Osteocyte (in vitro differentiated cells): ENCODE data around the gene GABRA6. TPM values are rescaled to one million over a fixed set of nuclear protein-coding genes. Genes with fewer than 3 reads are reported as not detected.

Experiments used
- DNase-seq: peaks from one replicate; pipeline ENCODE4 v3.0.0; 2021; ENCODE audit warnings: mixed read lengths; ENCODE audit not compliant: unreplicated experiment; ENCODE audit errors: extremely low spot score
- H3K27ac Mint-ChIP-seq: one replicate; pipeline ENCODE4 v1.8.0; 2021; ENCODE audit warnings: mild to moderate bottlenecking, mixed read lengths; ENCODE audit not compliant: unreplicated experiment
- H3K27me3 Mint-ChIP-seq: one replicate; pipeline ENCODE4 v1.8.0; 2021; ENCODE audit warnings: mixed read lengths; ENCODE audit not compliant: unreplicated experiment
- H3K36me3 Mint-ChIP-seq: one replicate; pipeline ENCODE4 v1.8.0; 2021; ENCODE audit warnings: mixed read lengths; ENCODE audit not compliant: unreplicated experiment
- H3K4me1 Mint-ChIP-seq: one replicate; pipeline ENCODE4 v1.8.0; 2021; ENCODE audit warnings: mixed read lengths; ENCODE audit not compliant: unreplicated experiment
- H3K4me3 Mint-ChIP-seq: one replicate; pipeline ENCODE4 v1.8.0; 2021; ENCODE audit warnings: mild to moderate bottlenecking, moderate library complexity, mixed read lengths; ENCODE audit not compliant: unreplicated experiment
- H3K9me3 Mint-ChIP-seq: one replicate; pipeline ENCODE4 v1.8.0; 2021; ENCODE audit warnings: mixed read lengths; ENCODE audit not compliant: unreplicated experiment
- CTCF ChIP-seq: fragments of 200-600 bp; sonication (generic); IDR thresholded peaks from 2 replicates; pipeline ENCODE4 v1.5.0; 2021; ENCODE audit warnings: antibody characterized with exemption, mild to moderate bottlenecking, moderate library complexity
- total RNA-seq: library from RNA; stranded (reverse); gene quantifications from 2 replicates; pipeline ENCODE4 v1.2.1, GENCODE V29; 2021

The GABRA6 gene
- total RNA-seq, 1 donor from 2014 or later, result not detected

- no peak overlapping the region for H3K27ac Mint-ChIP-seq
- no peak overlapping the region for H3K4me3 Mint-ChIP-seq
- no peaks in the 10 kb centered on the region for H3K36me3 Mint-ChIP-seq
- H3K27me3 Mint-ChIP-seq, result no peaks in the 10 kb centered on the region
- TF ChIP-seq CTCF, result no peak
- no peak for DNase-seq
- H3K4me1 Mint-ChIP-seq, result no peaks in the 10 kb centered on the region
- H3K9me3 Mint-ChIP-seq, result peaks cover 14% of the 10 kb centered on the region
Observed at GRCh38 chr5:161709239-161709638, 23.7 kb downstream of the GABRA6 start.

GRCh38 chr5:161713042-161713441 lies 27.5 kb downstream of the GABRA6 start:
- Mint-ChIP-seq H3K4me1 (no peaks in the 10 kb centered on the region), H3K36me3 (no peaks in the 10 kb centered on the region), H3K27ac (no peak overlapping the region), H3K9me3 (peaks cover 14% of the 10 kb centered on the region), H3K27me3 (no peaks in the 10 kb centered on the region), H3K4me3 (no peak overlapping the region)
- no peak for TF ChIP-seq CTCF
- no peak for DNase-seq

DNA sequence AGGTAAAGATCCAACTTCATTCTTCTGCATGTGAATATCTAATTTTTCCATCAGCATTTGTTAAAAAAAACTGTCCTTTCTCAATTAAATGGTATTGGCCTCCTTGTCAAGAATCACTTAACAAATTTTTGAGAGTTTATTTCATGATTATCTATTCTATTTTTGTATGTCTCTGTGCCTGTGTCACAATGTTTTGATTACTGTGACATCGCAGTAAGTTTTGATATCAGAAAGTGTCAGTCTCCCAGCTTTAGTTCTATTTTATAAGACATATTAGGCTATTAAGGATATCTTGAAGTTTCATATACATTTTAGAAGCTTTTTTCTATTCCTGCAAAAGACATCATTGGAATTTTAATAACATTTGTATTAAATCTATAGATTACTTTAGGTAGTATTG lies 33.6 kb downstream of the GABRA6 start:
- Mint-ChIP-seq H3K36me3 (no peaks in the 10 kb centered on the region), H3K4me1 (no peaks in the 10 kb centered on the region), H3K27ac (no peak overlapping the region), H3K27me3 (no peaks in the 10 kb centered on the region), H3K4me3 (no peak overlapping the region), H3K9me3 (peaks cover 5% of the 10 kb centered on the region)
- no peak for TF ChIP-seq CTCF
- no peak for DNase-seq

DNA sequence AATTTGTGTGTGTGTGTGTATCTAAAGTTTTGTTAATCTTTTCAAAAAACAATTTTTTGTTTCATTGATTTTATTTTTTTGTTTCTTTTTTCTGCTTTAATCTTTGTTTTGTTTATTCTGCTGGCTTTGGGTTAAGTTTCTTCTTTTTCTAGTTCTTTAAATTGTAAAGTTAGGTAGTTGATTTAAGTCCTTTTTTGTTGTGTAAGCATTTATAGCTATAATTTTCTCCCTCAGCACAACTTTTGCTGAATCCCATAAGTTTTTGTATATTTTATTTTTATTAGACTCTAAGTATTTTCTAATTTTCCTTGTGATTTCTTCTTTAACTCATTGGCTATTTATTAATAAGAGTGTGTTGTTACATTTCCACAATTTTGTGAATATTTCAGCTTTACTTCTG lies 34.9 kb downstream of the GABRA6 start:
- H3K9me3 Mint-ChIP-seq, result peaks cover 5% of the 10 kb centered on the region
- H3K36me3 Mint-ChIP-seq, result no peaks in the 10 kb centered on the region
- TF ChIP-seq CTCF, result no peak
- DNase-seq, result no peak
- H3K27me3 Mint-ChIP-seq, result no peaks in the 10 kb centered on the region
- no peaks in the 10 kb centered on the region for H3K4me1 Mint-ChIP-seq
- no peak overlapping the region for H3K4me3 Mint-ChIP-seq
- H3K27ac Mint-ChIP-seq, result no peak overlapping the region

DNA sequence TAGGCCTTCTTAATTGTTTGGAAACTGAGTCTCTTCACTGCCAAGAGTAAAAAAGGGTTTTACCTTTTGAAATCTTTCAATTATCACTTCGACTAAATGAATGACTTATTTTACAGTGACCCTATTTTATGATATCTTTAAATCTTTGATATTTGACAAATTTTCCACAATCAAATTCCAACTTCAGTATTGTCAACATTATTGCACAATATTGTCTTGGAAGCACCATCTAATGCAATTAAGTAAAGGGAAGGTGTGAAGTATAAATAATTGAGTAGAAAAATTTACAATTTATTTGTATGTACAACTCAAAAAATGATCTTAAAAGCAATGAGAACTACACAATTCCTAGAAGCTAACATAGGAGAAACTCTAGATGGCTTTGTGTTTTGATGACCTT lies 49.2 kb downstream of the GABRA6 start:
- no peak for TF ChIP-seq CTCF
- Mint-ChIP-seq H3K9me3 (peaks cover 3% of the 10 kb centered on the region), H3K4me1 (no peaks in the 10 kb centered on the region), H3K27ac (no peak overlapping the region), H3K4me3 (no peak overlapping the region), H3K27me3 (no peaks in the 10 kb centered on the region), H3K36me3 (no peaks in the 10 kb centered on the region)
- DNase-seq, result no peak
